ELF-1 (cell line): ENCODE data around the gene ADM5.
A peak's percentile ranks its signal among the peaks of the same experiment; 100 is the strongest.

Experiments used
- DNase-seq: peaks from one replicate; pipeline ENCODE4 v3.0.0-alpha.2; 2016; ENCODE audit warnings: low read depth, low spot score

The ADM5 gene, protein sequence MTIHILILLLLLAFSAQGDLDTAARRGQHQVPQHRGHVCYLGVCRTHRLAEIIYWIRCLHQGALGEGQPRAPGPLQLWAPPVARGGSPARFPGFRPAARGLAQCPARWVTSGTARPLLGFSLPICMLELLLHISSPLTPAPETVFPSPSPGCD

DNA sequence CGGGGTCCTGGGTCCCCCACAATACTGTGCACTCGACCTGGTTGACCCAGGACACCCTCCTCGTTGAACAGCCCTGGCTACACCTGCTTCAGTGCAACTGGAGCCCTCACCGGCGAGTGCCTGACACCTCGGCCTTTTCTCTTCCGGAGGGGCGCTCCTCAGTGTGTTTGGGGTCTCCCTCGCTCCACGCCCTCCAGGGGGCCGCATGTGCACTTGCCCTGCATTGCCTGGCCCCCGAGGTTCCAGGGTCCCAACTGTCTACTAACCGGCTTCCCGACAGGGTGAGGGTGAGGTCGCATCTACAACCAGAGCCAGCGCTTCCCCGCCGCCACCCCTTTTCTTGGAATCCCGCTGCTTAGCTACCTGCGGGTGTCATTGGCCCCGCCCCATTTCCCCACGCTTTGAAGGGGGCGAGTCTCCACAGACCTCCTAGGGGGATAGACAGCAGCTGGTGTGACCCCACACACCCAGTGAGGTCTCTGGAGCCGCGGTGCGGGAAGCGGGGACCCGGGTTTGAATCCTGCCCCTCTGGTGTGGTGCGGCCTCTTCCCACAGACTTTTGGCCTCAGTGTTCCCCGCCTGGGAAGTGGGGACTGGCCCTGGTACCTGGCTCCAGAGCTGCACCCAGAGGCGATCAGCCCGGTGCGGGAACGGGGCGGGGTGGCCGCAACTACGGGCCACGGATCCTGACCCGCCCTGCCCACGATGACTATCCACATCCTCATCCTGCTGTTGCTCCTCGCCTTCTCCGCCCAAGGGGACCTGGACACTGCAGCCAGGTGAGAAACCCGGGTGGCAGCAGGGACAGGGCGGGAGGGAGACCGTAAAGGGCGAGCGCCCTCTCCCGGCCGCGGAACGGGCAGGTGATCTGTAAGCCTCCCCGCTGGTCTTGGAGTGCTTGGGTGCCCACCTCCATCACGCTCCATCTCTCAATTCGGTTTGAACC is at the start of gene ADM5:
TSS of gene ADM5 (plus strand) at position 462 of the 946 bp plus-strand sequence. CDS start at position 706, 244 bp downstream.
- DNase-seq = peak; percentile 20

DNA sequence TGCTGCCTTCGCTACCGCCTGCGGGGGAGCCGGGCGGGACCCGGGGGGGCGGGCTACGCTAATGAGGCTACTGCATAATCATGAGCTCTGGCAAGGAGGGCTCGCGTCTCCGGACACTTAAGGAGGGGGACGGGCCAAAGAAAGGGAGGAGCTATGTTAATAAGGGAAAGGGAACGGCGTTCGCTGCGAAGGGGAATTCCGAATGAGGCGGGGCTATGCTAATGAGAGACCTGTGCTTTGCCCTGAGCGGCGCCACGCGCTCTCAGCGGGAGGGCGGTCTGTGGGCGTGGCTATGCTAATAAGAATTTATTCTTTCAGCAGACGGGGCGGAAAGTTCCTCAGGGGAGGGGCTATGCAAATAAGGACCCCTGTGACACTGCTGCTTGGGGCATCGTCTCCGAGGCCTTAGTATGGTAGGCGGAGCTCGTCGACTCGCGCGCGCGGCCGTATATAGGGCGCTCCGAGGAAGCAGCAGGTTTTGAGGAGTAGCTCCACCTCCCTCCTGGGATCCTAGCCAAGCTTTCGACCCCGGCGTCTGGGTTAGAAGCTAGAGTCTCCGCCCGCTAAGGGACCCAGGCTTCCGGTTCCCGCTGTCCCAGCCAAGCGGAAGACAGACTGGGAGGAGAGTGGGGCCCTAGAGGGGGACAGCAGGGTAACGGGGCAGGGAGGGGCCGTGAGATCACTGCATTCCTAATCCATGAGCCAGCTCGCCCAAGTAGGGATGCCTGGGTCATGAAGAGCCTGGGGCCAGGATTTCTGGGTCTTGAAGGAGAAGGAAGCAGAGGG is 49.1 kb upstream of the ADM5 start, which contains the start of gene RRAS:
TSS of gene RRAS (minus strand) at position 31 of the 786 bp plus-strand sequence. CDS start 45 bp downstream, outside the sequence.
- DNase-seq = peak; percentile 100

DNA sequence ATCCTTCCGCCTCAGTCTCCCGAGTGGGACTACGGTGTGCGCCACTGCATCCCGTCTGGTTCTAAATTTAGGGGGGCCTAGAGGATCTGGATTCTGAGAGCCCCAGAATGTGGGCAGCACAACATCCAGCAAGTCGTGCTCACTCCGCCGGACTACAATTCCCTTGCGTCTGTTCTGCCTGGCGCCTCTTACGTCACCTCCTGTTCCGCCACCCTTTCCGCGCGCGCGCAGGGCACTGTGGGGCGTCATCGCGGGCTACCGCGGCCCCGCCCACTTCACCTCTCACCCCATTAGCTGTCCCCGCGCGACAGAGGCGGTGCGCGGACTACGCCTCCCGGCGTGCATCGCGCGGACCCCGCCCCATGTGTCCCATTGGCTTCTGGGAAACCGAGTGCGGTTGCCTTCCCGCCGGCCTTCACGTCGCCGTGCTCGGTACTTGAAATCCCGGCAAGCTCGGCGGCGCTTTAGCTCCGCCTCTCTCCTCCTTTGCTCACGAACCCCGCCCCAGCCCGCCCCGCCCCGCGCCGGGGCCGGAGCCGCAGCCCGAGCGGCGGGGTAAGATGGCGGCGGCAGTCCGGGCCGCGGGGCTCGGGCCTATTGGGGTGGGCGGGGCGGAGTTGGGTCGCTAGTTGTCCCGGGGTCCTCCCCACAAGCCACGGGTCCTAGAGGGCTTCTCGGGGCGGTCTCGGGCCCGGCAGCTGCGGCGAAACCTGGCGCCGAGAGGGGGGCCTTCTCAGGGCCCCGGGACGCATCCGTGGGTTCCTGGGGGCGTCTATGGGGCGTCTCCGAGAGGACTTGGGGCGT is 47.5 kb upstream of the ADM5 start, which contains the start of gene SCAF1:
TSS of gene SCAF1 (plus strand) at position 522 of the 804 bp plus-strand sequence. CDS start 2,818 bp downstream, outside the sequence.
- DNase-seq = peak; percentile 100

DNA sequence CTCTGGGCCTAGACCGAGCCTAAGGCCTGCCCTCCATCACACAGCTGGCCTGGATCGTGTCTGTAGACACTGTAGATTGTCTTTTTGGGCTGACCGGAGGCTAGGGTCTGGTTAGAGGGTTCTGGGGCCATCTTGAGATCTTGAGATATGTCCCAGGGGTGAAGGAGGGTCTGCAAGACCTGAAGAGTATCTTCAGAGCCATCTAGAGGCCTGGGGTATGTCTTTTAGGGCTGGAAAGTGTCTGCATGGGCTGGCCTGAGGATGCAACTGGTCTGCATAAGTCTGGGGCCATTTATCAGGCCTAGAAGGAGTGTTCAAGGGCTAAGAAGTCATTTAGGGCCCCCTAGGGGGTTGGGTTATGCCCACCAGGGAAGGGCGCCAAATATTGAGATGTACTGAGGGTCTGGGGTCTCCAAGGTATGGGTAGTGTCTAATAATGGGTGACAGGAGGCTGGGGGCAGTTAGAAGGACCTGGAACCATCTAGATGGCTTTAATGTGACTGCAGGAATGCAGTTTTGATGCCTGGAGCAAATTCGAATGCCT is 46.8 kb upstream of the ADM5 start:
- peak; percentile 50 for DNase-seq

DNA sequence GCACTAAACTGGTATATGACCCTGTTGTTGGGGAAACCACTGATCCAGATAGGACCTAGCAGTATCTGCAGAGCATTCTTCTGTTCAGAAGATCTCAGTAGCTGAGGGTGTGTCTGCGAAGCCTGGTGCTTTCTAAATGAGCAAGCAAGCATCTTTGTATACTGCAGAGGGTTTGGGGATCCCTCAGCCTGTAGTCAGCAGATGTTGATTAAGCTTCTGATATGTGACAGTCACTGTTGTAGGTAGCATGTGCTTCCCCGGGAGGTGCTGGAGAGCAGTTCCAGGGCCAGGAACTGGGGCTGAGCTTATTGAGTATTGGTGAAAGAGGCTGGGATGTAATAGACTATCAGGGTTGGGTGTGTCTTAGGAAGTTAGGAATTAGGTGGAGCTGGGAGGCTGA is 45.9 kb upstream of the ADM5 start:
- DNase-seq = no peak

DNA sequence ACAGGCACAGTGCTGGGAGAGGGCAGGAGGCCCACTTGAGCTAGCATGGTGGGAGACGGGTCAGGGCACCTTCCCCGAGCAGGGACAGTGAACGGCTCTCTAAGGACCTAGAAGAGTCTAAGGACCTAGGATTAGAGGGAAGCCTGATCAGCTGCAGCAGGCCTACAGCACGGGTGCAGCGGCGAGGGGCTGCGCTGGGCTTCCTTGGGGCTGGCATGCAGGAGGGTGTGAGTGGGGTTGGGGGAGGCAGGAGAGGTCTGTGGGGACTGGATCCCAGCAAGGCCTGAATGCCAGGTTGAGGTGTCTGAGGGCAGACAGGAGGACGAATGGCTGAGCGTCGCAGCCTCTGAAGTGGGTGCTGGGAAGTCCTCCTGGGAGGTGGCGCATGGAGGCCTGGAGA is 43.8 kb upstream of the ADM5 start:
- no peak for DNase-seq

DNA sequence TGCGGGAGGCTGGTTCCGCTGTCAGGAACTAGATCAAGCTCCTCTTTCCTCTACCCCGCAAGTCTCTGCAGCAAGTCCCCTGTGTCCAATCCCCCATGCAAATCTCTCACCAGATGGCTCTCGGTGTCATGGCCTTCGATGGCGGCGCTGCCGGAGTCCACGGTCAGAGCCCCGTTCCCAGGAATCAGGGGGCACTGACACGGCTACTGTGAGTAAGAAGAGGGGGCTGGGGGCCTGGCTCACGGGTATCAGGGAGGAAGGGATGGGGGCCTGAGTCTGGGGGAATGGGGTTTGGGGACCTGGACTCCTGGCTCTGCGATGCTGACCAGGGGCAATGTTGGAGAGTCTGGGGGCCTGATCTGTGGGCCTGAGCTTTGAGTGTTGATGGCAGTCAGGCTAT is 43.4 kb upstream of the ADM5 start:
- no peak for DNase-seq

DNA sequence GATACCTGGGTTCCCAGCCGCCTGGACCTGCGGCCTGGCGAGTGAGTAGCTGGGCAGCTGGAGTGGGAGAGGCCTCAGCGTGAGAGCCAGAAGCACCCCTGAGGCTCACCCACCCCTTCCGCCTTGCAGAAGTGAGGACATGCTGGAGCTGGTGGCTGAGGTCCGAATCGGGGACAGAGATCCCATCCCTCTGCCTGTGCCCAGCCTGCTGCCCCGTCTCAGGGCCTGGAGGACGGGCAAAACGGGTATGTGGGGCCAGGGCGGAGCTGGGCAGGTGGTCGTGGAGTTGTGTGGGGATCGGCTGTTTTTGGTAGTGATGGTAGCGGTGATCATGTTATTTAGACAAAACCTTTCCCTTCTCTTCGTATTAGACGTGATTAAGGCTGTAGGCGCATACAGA is 42.8 kb upstream of the ADM5 start:
- DNase-seq = no peak

DNA sequence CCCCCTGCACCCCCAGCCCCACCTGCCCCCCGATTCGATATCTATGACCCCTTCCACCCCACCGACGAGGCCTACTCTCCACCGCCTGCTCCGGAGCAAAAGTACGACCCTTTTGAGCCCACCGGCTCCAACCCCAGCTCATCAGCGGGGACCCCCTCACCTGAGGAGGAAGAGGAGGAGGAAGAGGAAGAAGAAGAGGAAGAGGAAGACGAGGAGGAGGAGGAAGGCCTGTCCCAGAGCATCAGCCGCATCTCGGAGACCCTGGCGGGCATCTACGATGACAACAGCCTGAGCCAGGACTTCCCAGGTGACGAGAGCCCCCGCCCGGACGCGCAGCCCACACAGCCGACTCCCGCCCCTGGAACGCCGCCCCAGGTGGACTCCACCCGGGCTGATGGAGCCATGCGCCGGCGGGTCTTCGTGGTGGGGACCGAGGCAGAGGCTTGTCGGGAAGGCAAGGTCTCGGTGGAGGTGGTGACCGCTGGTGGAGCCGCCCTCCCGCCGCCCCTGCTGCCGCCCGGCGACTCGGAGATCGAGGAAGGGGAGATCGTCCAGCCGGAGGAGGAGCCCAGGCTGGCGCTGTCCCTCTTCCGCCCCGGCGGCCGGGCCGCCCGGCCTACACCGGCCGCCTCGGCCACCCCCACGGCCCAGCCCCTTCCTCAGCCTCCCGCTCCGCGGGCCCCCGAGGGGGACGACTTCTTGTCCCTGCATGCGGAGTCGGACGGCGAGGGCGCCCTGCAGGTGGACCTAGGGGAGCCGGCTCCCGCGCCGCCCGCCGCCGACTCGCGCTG is 38.2 kb upstream of the ADM5 start:
- DNase-seq = no peak

DNA sequence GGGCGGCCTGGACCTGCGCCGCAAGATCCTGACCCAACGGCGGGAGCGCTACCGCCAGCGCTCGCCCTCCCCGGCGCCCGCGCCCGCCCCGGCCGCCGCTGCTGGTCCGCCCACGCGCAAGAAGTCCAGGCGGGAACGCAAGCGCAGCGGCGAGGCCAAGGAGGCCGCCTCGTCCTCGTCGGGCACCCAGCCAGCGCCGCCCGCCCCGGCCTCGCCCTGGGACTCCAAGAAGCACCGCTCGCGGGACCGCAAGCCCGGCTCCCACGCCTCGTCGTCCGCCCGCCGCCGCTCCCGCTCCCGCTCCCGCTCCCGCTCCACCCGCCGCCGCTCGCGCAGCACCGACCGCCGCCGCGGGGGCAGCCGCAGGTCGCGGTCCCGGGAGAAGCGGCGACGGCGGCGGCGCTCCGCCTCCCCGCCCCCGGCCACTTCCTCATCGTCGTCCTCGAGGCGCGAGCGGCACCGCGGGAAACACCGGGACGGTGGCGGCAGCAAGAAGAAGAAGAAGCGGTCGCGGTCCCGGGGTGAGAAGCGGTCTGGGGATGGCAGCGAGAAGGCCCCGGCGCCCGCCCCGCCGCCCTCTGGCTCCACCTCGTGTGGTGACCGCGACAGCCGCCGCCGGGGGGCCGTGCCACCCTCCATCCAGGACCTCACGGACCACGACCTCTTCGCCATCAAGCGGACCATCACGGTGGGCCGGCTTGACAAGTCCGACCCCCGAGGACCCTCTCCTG is 37.4 kb upstream of the ADM5 start:
- no peak for DNase-seq

DNA sequence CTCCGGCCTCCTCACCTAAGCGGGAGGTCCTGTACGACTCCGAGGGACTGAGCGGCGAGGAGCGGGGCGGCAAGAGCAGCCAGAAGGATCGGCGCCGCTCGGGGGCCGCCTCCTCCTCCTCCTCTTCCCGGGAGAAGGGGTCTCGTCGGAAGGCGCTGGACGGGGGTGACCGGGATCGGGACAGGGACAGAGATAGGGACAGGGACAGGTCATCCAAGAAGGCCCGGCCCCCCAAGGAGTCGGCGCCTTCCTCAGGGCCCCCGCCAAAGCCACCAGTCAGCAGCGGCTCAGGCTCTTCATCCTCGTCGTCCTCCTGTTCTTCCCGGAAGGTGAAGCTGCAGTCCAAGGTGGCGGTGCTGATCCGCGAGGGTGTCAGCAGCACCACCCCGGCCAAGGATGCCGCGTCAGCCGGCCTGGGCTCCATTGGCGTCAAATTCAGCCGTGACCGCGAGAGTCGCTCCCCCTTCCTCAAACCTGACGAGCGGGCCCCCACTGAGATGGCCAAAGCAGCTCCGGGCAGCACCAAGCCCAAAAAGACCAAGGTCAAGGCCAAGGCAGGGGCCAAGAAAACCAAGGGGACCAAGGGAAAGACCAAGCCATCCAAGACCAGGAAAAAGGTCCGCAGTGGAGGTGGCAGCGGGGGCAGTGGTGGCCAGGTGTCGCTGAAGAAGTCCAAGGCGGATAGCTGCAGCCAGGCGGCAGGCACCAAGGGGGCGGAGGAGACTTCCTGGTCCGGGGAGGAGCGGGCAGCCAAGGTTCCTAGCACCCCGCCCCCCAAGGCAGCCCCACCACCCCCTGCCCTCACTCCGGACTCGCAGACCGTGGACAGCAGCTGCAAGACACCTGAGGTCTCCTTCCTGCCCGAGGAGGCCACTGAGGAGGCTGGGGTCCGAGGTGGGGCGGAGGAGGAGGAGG is 36.6 kb upstream of the ADM5 start:
- no peak for DNase-seq

DNA sequence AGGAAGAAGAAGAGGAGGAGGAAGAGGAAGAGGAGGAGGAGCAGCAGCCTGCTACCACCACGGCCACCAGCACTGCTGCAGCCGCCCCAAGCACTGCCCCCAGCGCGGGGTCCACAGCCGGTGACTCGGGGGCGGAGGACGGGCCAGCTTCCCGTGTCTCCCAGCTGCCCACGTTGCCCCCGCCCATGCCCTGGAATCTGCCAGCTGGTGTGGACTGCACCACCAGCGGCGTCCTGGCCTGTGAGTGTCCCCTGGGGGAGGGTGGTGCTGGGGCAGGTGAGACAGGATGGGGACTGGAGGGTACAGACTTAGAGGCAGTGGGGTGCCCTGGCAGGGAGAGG is 36.0 kb upstream of the ADM5 start:
- no peak for DNase-seq

DNA sequence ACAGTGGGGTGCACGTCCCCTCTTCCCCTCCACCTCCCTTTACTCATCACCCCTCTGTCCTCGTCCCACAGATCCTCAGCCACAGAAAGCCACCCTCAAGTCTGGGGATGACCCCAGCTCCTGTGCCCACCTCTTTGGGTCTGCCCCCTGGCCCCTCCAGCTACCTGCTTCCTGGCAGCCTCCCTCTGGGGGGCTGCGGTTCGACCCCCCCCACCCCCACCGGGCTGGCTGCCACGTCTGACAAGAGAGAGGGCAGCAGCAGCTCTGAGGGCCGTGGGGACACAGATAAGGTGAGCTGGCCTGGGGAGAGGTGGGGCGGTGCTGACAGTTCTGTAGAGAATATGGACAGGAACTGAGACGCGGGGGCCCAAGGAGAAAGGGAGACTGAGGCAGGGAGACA is 34.8 kb upstream of the ADM5 start:
- DNase-seq = no peak

DNA sequence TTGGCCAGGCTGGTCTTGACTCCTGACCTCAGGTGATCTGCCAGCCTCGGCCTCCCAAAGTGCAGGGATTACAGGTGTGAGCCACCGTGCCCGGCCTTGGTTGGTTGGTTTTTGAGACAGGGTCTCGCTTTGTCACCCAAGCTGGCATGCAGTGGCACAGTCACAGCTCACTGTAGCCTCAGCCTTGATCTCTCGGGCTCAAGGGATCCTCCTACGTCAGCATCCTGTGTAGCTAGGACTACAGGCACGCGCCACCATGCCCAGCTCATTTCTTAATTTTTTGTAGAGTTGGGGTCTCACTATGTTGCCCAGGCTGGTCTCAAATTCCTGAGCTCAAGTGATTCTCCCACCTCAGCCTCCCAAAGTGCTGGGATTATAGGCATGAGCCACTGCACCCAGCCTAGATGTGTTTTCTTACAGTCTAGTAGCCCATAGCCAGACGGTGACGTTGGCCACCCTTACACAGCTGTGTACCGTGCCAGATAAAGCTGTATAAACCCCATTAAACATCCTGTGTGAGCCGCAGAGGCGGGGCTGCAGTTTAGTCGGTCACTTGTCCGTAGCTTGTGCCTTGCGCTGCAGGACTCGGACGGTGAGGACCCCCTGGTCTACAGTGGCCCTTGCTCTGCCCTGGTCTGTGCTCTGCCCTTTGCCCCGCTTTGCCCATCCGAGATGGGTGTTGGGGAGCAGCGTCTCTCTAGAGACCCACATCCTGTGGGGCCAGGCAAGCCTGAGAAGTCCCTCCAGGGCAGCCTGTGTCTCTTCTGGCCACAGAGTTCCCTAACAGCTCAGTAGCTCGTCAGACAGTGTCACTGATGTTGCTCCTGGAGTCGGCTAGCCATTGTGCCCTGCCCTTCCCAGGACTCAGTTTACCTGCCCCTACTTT is 33.6 kb upstream of the ADM5 start:
- no peak for DNase-seq

DNA sequence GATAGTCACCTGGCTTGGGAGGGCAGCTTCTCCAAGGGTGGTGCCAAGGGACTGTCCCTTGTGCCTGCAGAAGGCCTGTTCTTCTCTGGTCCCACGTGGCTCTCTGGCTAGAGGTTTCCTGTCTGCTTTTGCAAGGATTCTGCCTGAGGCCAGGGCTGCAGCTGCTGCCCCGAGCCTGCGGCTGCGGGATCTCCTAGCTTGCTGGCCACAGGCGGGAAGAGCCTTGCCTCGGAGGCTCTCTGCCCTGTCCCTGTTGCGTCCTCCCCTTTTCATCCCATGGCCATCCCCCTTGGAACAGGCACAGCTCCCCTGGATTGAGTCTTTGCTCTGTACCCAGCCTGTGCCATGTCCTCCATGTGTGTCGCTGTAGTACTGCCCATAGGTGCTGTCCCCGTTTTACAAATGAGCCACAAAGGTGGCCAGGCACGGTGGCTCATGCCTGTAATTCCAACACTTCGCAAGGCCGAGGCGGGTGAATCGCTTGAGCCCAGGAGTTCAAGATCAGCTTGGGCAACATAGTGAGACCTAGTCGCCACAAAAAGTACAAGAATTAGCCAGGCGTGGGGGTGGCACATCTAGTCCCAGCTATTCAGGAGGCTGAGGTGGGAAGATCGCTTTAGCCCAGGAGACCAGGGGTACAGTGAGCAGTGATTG is 32.8 kb upstream of the ADM5 start:
- DNase-seq = no peak

DNA sequence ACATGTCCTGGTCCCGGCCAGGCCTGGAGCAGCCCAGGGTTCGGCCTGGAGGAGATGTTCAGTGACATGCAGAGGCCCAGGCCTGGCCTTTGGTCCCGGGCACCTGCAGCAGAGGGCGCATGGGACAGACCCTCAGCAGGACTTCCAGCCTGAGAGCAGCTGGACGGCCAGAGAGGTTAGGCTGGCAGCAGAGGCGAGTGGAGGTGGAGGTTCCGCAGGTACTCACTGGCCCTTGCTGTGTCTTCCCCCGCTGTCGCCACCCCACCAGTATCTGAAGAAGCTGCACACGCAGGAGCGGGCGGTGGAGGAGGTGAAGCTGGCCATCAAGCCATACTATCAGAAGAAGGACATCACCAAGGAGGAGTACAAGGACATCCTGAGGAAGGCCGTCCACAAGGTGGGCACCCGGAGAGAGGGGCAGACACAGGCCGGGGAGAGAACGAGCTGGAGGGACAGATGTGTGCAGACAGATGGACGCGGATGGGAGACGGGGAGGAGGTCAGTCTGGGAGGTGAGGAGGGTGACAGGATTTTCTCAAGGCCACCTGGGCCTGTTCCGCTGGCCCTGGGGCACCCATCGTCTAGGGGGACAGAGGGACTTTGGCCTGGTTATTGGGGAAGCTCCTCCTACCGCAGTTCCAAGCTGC is 31.8 kb upstream of the ADM5 start:
- DNase-seq = no peak
